Measurements from ENCODE around the gene TFEB.

TFEB gene

GRCh38 chr6:41721414-41721813 is 14.0 kb downstream of the TFEB start:
- DNase-seq: no peak

- no peak for DNase-seq
Observed at GRCh38 chr6:41720783-41721182, 14.6 kb downstream of the TFEB start.

- no peak for DNase-seq
Observed at GRCh38 chr6:41720262-41720620, 15.2 kb downstream of the TFEB start.

- DNase-seq: no peak
Observed at GRCh38 chr6:41719436-41720261, 15.8 kb downstream of the TFEB start.

- DNase-seq: no peak
Observed at GRCh38 chr6:41718828-41719227, 16.6 kb downstream of the TFEB start.

GRCh38 chr6:41717392-41717736 is 18.0 kb downstream of the TFEB start:
- no peak for DNase-seq

- DNase-seq: no peak
Observed at GRCh38 chr6:41716516-41717391, 18.7 kb downstream of the TFEB start.

- DNase-seq: no peak
Observed at GRCh38 chr6:41715795-41716515, 19.5 kb downstream of the TFEB start.

- no peak for DNase-seq
Observed at GRCh38 chr6:41714556-41715273, 20.7 kb downstream of the TFEB start.

GRCh38 chr6:41713650-41714291 is 21.6 kb downstream of the TFEB start:
- DNase-seq: no peak

- DNase-seq: peak; percentile 24
Observed at GRCh38 chr6:41713159-41713649, 22.2 kb downstream of the TFEB start.

GRCh38 chr6:41712651-41713103 is 22.7 kb downstream of the TFEB start:
- DNase-seq: no peak

- DNase-seq: no peak
Observed at GRCh38 chr6:41711323-41712038, 23.9 kb downstream of the TFEB start.

GRCh38 chr6:41709375-41709774 is 26.0 kb downstream of the TFEB start:
- no peak for DNase-seq

- no peak for DNase-seq
Observed at GRCh38 chr6:41708856-41709255, 26.6 kb downstream of the TFEB start.

GRCh38 chr6:41707565-41708200 is 27.7 kb downstream of the TFEB start:
- DNase-seq: no peak

GRCh38 chr6:41706876-41707564 is 28.4 kb downstream of the TFEB start:
- no peak for DNase-seq

- peak; percentile 62 for DNase-seq
Observed at GRCh38 chr6:41705996-41706835, 29.2 kb downstream of the TFEB start.

GRCh38 chr6:41705311-41705995 is 30.0 kb downstream of the TFEB start:
- DNase-seq: no peak

Data from DMS53 (cell line).